ENCODE data around the gene CEBPB.

Gene CEBPB

GRCh38 chr20:50220894-50221365 is 30.3 kb downstream of the CEBPB start:
- no peak for DNase-seq
- Mint-ChIP-seq H3K9me3 (no peaks in the 10 kb centered on the region), H3K36me3 (ENCODE audit: low read depth) (no peaks in the 10 kb centered on the region), H3K27ac (no peak overlapping the region), H3K4me3 (no peak overlapping the region), H3K27me3 (peaks cover 4% of the 10 kb centered on the region), H3K4me1 (peaks cover 5% of the 10 kb centered on the region)
- no peak for ATAC-seq

GRCh38 chr20:50221501-50222308 is 31.1 kb downstream of the CEBPB start:
- Mint-ChIP-seq H3K9me3 (no peaks in the 10 kb centered on the region), H3K36me3 (ENCODE audit: low read depth) (no peaks in the 10 kb centered on the region), H3K27me3 (peaks cover 2% of the 10 kb centered on the region), H3K4me1 (peaks cover 10% of the 10 kb centered on the region), H3K27ac (no peak overlapping the region), H3K4me3 (no peak overlapping the region)
- DNase-seq (no peak), ATAC-seq (no peak)

- peaks cover 17% of the 10 kb centered on the region for H3K4me1 Mint-ChIP-seq
- H3K9me3 Mint-ChIP-seq = no peaks in the 10 kb centered on the region
- H3K4me3 Mint-ChIP-seq = no peak overlapping the region
- DNase-seq = no peak
- H3K27me3 Mint-ChIP-seq = no peaks in the 10 kb centered on the region
- no peaks in the 10 kb centered on the region for H3K36me3 Mint-ChIP-seq (ENCODE audit: low read depth)
- no peak overlapping the region for H3K27ac Mint-ChIP-seq
- ATAC-seq = no peak
Observed at GRCh38 chr20:50222309-50223038, 31.8 kb downstream of the CEBPB start.

DNA sequence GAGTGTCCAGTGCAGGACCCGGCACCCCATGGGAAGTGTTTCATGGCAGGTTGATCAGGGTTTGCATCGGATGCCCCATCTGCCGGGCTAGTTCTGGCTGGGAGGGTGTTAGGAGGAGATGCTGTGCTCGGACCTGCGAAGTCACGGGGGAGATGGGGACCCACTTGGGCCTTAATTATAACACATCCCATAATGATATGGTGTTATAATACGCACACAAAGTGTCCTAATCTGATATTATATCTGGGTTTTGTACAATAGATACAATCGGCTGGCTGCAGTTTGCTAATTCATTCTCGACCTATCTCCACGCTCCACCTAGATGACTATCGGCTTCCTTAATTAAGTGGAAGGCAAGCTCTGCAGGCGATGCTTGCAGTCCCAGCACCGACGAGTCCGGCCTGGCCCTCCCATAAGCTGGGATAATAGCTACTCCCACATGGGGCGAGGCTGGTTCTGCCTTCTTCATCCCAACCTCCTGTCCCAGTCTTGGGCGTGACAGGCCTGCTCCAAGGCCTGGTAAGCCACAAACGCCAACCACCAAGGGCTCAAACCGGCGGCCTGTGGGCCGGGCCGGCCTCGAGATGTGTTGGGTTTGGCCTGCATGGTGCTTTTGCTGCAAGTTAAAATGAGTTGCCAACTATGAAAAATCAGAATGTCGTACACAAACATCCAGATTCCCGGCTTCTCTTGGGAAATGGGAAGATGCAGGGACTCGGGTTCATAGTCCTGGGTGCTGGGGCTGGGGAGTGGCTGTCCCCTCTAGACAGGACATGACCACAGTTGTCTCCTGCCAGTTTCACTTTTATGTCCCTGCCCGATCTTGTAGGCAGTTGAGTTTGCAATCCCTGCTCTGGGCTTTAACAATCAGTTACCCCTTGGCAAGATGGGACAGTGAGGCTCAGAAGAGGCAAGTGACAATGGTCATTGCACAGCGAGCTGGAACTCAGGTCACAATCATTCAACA is 32.7 kb downstream of the CEBPB start:
- H3K36me3 Mint-ChIP-seq (ENCODE audit: low read depth) = no peaks in the 10 kb centered on the region
- no peak for ATAC-seq
- H3K27me3 Mint-ChIP-seq = no peaks in the 10 kb centered on the region
- no peak overlapping the region for H3K4me3 Mint-ChIP-seq
- DNase-seq = no peak
- H3K27ac Mint-ChIP-seq = no peak overlapping the region
- H3K9me3 Mint-ChIP-seq = no peaks in the 10 kb centered on the region
- peaks cover 22% of the 10 kb centered on the region for H3K4me1 Mint-ChIP-seq

DNA sequence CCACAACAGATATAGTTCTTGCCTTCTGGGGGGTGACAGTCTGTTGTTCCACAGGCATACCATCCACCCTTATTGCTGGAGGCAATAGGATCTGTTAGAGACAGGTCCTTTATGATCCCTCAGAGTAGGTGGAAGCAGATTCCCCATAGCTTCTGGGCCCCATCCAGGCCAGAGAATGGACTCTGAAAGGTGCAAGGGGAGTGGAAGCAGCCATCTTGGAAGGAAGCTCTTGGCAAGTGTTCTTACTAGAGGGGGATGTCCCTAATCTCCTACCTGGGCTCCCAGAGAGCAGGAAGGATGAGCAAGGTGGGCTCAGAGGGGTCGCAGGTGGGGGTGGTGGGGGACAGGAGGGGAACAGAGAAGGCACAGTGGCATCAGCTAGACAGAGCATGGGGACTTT is 33.4 kb downstream of the CEBPB start:
- Mint-ChIP-seq H3K4me1 (peaks cover 23% of the 10 kb centered on the region), H3K4me3 (no peak overlapping the region), H3K36me3 (ENCODE audit: low read depth) (no peaks in the 10 kb centered on the region), H3K27ac (no peak overlapping the region), H3K9me3 (no peaks in the 10 kb centered on the region), H3K27me3 (no peaks in the 10 kb centered on the region)
- DNase-seq (no peak), ATAC-seq (no peak)

- no peak overlapping the region for H3K4me3 Mint-ChIP-seq
- no peak for ATAC-seq
- peaks cover 24% of the 10 kb centered on the region for H3K4me1 Mint-ChIP-seq
- no peaks in the 10 kb centered on the region for H3K36me3 Mint-ChIP-seq (ENCODE audit: low read depth)
- H3K9me3 Mint-ChIP-seq = no peaks in the 10 kb centered on the region
- no peak overlapping the region for H3K27ac Mint-ChIP-seq
- H3K27me3 Mint-ChIP-seq = no peaks in the 10 kb centered on the region
- DNase-seq = no peak
Observed at GRCh38 chr20:50224531-50225255, 34.1 kb downstream of the CEBPB start.

DNA sequence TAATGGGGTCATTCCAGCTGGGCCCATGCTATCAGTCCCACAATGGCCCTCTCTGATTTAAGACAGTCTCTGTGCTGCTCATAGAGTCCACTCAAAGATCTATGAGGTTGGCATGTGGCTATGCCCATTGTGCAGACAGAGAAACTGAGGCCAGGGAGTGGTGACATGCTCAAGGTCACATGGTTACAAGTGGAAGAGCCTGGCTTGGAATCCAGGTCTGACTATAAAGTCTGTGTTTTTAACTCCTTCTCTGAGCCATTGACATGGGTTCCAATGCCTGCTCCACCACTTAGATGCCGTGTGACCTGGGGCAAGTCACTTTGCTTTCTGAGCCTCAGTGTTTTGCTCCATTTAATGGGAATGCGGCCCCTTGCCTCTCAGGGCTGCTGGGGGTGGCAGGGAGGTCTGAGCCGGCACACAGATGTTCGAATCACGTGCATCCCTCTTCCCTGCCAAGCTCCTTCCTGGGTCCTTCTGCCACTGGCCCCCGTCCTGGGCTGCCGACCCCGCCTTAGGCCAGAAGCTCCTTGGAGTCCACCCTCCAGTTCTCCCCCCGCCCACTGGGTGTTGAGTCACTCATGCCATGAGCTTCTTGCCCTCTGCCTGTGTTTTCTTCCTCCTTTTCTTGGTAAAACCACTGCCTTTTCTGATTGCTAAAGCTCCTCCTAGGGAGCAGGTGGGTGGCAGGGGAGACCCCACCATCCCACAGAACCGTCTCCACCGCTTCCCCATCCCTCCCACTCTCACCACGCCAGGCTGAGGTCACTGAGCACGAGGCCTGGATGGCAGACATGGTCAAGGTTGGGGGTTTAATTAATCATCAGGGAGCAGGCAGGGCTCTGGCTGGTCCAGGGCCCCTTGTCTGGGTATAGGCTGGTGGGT is 35.7 kb downstream of the CEBPB start:
- Mint-ChIP-seq H3K9me3 (no peaks in the 10 kb centered on the region), H3K27ac (peak overlapping the region; percentile 83), H3K36me3 (ENCODE audit: low read depth) (no peaks in the 10 kb centered on the region), H3K4me3 (no peak overlapping the region), H3K4me1 (peaks cover 24% of the 10 kb centered on the region), H3K27me3 (no peaks in the 10 kb centered on the region)
- DNase-seq = peak; percentile 59
- ATAC-seq = peak; percentile 54

DNA sequence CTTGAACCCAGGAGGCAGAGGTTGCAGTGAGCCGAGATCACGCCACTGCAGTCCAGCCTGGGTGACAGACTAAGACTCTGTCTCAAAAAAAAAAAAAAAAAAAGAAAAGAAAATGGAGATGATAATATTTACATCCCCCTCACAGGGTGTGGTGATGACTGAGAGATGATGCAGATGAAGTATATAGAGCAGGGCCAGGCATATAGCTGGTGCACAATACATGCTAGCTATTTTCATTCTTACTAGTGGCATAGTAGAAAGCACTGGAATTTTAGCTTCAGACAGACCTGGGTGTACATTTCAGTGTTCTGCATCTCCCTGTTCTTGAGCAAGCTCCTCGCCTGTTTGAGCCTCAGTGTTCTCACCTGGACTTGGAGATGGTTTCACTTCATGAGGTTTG is 36.9 kb downstream of the CEBPB start:
- ATAC-seq (peak; percentile 55), DNase-seq (no peak)
- no peaks in the 10 kb centered on the region for H3K27me3 Mint-ChIP-seq
- no peaks in the 10 kb centered on the region for H3K9me3 Mint-ChIP-seq
- H3K4me1 Mint-ChIP-seq = peaks cover 24% of the 10 kb centered on the region
- no peaks in the 10 kb centered on the region for H3K36me3 Mint-ChIP-seq (ENCODE audit: low read depth)
- no peak overlapping the region for H3K4me3 Mint-ChIP-seq
- peak overlapping the region; percentile 30 for H3K27ac Mint-ChIP-seq

DNA sequence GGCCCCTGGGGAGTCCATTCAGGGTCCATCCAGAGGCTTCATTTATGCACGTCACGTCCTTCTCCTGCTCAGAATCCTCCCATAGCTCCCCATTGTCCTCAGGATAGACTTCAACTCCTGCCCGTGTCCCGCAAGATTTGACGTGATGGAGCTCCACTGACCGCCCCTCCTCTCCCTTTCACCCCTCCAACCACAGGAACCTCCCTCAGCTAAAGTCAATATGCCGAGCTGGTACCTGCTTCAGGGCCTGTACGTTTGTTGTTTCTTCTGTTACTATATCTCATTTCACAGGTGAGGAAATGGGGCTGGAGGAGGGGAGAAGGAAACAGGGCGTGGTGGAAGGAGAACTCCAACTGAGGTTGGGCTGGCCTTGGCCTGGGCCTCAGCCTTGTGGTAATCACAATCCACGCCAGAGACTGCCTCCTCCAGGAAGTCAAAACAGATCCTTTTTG is 38.6 kb downstream of the CEBPB start:
- Mint-ChIP-seq H3K9me3 (no peaks in the 10 kb centered on the region), H3K4me3 (no peak overlapping the region), H3K36me3 (ENCODE audit: low read depth) (no peaks in the 10 kb centered on the region), H3K27me3 (no peaks in the 10 kb centered on the region), H3K4me1 (peaks cover 24% of the 10 kb centered on the region), H3K27ac (no peak overlapping the region)
- ATAC-seq (no peak), DNase-seq (no peak)

DNA sequence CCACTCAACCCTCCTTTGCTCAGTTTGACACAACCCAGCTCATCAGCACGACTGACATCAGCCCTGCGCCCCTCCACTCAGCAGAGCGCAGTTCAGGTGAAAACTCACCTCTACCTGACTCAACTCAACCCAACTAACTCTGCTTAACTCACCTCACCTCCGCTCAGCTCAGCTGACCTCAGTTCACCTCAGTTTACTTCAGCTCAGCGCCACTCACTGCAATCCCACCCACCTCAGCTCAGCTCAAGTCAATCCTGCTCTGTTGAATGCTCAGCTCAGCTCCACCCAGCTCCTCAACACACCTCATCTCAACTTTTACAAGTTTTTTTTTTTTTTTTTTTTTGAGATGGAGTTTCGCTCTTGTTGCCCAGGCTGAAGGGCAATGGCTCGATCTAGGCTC is 39.6 kb downstream of the CEBPB start:
- H3K36me3 Mint-ChIP-seq (ENCODE audit: low read depth) = no peaks in the 10 kb centered on the region
- H3K27ac Mint-ChIP-seq = no peak overlapping the region
- H3K4me1 Mint-ChIP-seq = peaks cover 21% of the 10 kb centered on the region
- H3K4me3 Mint-ChIP-seq = no peak overlapping the region
- no peaks in the 10 kb centered on the region for H3K9me3 Mint-ChIP-seq
- DNase-seq (no peak), ATAC-seq (no peak)
- H3K27me3 Mint-ChIP-seq = no peaks in the 10 kb centered on the region

- ATAC-seq (no peak), DNase-seq (no peak)
- H3K27me3 Mint-ChIP-seq = no peaks in the 10 kb centered on the region
- no peak overlapping the region for H3K27ac Mint-ChIP-seq
- peaks cover 25% of the 10 kb centered on the region for H3K4me1 Mint-ChIP-seq
- H3K4me3 Mint-ChIP-seq = no peak overlapping the region
- H3K9me3 Mint-ChIP-seq = no peaks in the 10 kb centered on the region
- no peaks in the 10 kb centered on the region for H3K36me3 Mint-ChIP-seq (ENCODE audit: low read depth)
Observed at GRCh38 chr20:50230871-50231560, 40.4 kb downstream of the CEBPB start.

DNA sequence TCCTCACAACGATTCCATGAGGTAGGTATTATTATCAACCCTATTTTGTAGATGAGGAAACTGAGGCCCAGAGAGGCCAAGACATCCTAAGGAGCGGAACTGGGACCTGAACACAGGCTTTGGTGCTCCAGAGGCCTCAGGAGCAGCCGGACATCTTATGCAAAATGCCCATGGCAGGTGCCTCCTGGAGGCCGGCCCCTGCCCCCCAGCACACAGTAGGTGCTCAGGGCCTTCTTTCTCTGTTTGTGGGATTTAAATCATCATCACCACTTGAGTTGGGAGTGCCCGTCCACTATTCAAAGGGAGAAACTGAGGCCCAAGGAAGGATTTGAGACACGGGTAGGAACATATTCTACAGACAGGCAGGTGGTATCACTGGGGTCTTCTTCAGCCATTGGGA is 41.2 kb downstream of the CEBPB start:
- H3K4me3 Mint-ChIP-seq = no peak overlapping the region
- no peak overlapping the region for H3K27ac Mint-ChIP-seq
- ATAC-seq = no peak
- no peaks in the 10 kb centered on the region for H3K9me3 Mint-ChIP-seq
- H3K27me3 Mint-ChIP-seq = no peaks in the 10 kb centered on the region
- DNase-seq = no peak
- no peaks in the 10 kb centered on the region for H3K36me3 Mint-ChIP-seq (ENCODE audit: low read depth)
- H3K4me1 Mint-ChIP-seq = peaks cover 18% of the 10 kb centered on the region
